Omental fat pad (tissue), 4 donors: ENCODE measurements around the gene PRKCE. TPM values are rescaled to one million over a fixed set of nuclear protein-coding genes. Genes with fewer than 3 reads are reported as not detected.

Experiments used
- ATAC-seq: fragments of 150-250 bp; one replicate; pipeline ENCODE4 v1.9.1; 2016; ENCODE audit warnings: mild to moderate bottlenecking, moderate library complexity; ENCODE audit not compliant: low FRiP score
- DNase-seq: peaks from one replicate; pipeline ENCODE4 v3.0.0-alpha.2; 2019; ENCODE audit warnings: low spot score
- total RNA-seq, 4 donors: library from RNA; depleted of rRNA; stranded (reverse); fragments of >200 nt; gene quantifications; one replicate each; pipeline ENCODE4 v1.1.0, GENCODE V29; 2016
- TF ChIP-seq, protein P1 (sequence below), 3 donors: fragments of 450-650 bp; IDR thresholded peaks; one replicate each; pipeline ENCODE4 v1.5.1; 2016 to 2017; ENCODE audit warnings: antibody characterized with exemption in 3 of 3, mild to moderate bottlenecking in 3 of 3, moderate library complexity in 2 of 3

The PRKCE gene
- total RNA-seq, 4 donors from 2014 or later = 8.8 to 24.3 (median 14.0) TPM

GRCh38 chr2:45965871-45966498 is 314.5 kb downstream of the PRKCE start:
- TF ChIP-seq, protein P1, sequence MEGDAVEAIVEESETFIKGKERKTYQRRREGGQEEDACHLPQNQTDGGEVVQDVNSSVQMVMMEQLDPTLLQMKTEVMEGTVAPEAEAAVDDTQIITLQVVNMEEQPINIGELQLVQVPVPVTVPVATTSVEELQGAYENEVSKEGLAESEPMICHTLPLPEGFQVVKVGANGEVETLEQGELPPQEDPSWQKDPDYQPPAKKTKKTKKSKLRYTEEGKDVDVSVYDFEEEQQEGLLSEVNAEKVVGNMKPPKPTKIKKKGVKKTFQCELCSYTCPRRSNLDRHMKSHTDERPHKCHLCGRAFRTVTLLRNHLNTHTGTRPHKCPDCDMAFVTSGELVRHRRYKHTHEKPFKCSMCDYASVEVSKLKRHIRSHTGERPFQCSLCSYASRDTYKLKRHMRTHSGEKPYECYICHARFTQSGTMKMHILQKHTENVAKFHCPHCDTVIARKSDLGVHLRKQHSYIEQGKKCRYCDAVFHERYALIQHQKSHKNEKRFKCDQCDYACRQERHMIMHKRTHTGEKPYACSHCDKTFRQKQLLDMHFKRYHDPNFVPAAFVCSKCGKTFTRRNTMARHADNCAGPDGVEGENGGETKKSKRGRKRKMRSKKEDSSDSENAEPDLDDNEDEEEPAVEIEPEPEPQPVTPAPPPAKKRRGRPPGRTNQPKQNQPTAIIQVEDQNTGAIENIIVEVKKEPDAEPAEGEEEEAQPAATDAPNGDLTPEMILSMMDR (IDR thresholded peaks at IDR 0.05) = no peak
- ATAC-seq (no peak), DNase-seq (no peak)

- DNase-seq (no peak), ATAC-seq (peak; percentile 52)
- TF ChIP-seq, protein P1 (IDR thresholded peaks at IDR 0.05) = no peak
Measured at GRCh38 chr2:45968946-45969584, 317.6 kb downstream of the PRKCE start.

GRCh38 chr2:45973426-45973825 is 322.0 kb downstream of the PRKCE start:
- TF ChIP-seq, protein P1 (IDR thresholded peaks at IDR 0.05) = no peak
- DNase-seq (no peak), ATAC-seq (no peak)

DNA sequence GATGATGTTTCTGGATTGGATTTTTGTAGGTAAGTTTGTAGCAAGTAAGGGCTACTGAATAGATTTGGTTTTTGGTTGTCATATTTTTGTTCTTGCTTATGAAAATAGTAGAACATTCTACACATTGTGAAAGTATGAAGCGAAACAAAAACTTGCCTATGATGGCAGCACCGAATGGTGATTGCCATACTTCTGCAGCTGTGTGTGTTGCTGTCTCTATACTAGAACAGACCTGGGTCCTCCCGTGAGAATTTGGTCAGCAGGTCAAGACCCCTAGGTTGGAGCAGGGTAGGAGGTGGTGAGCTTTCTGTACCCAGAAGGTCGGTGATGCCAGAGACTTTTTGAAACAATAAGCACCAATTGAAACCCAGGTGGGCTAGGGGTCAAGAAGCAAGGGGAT is 322.6 kb downstream of the PRKCE start:
- TF ChIP-seq, protein P1 (IDR thresholded peaks at IDR 0.05) = no peak
- DNase-seq (no peak), ATAC-seq (no peak)

- ATAC-seq (no peak), DNase-seq (no peak)
- TF ChIP-seq, protein P1 (IDR thresholded peaks at IDR 0.05) = no peak
Measured at GRCh38 chr2:45974762-45975408, 323.4 kb downstream of the PRKCE start.

DNA sequence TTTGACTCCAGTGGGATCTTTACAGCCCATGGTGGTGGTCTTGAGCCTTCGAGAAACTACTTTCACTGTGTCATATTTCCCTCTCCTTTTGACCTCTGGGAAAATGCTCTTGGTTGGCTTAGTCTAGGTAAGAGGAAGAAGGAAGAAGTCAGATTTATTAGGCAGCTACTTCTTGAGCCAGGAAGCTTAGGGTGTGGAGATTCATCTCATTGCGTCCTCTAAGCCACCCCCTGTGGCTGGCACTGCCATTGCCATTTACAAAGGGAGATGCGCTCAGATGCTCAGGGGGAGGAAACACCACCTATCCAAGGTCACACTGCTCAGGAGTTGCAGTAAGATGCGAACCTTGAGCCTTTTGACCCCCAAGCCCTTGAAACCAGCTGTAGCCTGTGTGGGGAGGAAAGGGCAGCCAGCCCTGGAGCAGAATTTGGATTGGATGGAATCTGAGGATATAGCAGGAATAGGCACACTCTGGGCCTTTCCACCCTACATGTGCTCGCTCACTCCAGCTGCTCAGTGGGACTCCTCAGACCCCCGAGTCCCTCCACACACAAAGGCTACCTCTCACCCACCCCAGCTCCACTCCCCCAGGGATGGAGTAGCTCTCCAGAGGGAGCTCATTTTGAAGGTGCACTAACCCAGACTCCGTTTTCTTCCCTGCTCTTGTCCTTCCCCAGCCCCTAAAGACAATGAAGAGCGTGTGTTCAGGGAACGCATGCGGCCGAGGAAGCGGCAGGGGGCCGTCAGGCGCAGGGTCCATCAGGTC is 324.5 kb downstream of the PRKCE start:
- ATAC-seq (no peak), DNase-seq (no peak)
- TF ChIP-seq, protein P1 (IDR thresholded peaks at IDR 0.05) = no peak
